HT1080 (cell line): Measurements from ENCODE around the gene LRRIQ1. TPM values are rescaled to one million over a fixed set of nuclear protein-coding genes. Genes with fewer than 3 reads are reported as not detected.

Experiments
- DNase-seq: peaks from one replicate; pipeline ENCODE4 v3.0.0-alpha.2; 2015; ENCODE audit warnings: low read depth
- total RNA-seq: library from RNA; depleted of rRNA; stranded (reverse); fragments of >200 nt; shearing (Covaris generic); gene quantifications from 2 replicates; pipeline ENCODE4 v1.2.3, GENCODE V29; 2014; rRNA removed

LRRIQ1 gene
- total RNA-seq, 1 experiment from 2014 or later: 0.06 TPM

DNA sequence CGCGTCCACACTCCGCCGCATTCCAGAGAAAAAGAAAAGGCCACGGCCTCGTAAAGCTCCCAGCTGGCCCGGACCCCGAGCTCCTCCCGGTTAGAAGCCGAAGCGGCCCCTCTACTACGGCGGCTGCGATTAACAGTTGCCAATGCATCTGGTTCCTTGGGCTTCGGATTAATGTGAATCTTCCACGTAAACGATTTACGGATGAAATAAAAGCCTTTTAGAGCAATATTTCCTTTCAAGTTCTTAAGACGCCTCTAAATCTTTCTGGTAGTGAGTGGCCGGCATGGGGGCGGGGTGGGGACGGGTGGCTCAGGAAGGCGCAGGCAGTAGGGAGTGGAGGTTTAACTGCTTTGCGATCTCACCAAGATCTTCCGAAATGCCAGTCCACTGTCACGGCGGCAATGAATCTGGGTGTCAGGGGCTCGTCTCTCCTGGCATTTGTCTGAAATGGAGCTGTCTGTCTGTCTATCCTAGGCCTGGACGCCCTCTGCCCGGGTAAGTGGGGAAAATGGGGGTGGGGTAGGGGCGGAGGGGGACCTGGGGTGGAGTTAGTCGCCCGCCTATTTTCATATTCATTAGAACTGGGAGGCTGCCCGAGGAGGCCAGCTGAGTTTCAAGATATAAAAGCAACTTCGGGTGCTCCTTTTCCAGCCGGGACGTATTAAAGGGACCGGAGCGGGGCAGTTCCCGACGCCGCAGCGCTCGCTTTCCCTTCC is 243.5 kb downstream of the LRRIQ1 start:
- no peak for DNase-seq

- no peak for DNase-seq
Observed at GRCh38 chr12:85280165-85280983, 244.2 kb downstream of the LRRIQ1 start, which contains the start of gene ALX1. Gene ALX1, plus strand, starts transcription at chr12:85280220. Its CDS starts 42 bp downstream, at chr12:85280262.

- DNase-seq: no peak
Observed at GRCh38 chr12:85280984-85281630, 245.0 kb downstream of the LRRIQ1 start.

- no peak for DNase-seq
Observed at GRCh38 chr12:85281636-85282312, 245.6 kb downstream of the LRRIQ1 start.

GRCh38 chr12:85283560-85283959 is 247.4 kb downstream of the LRRIQ1 start:
- DNase-seq: no peak

Other genes with a start within 250 kb of the LRRIQ1 start
- gene SLC6A15, start 123.6 kb upstream of the LRRIQ1 start, total RNA-seq: 24.5 and 26.6 TPM in 2 replicates
- gene TSPAN19, start 74 bp upstream of the LRRIQ1 start, total RNA-seq: 0.10 TPM in 1 of 2 replicates, not detected in the other
- gene ALX1, start 243.9 kb downstream of the LRRIQ1 start, total RNA-seq: not detected in 2 replicates